HEK293T (cell line): ENCODE measurements around the gene KRTAP10-5.
"Not testable (repeated sequence)": the region's sequence is repeated elsewhere in the genome, so short reads cannot be mapped to it uniquely, and the experiment has no call there.

Experiments used
- CTCF ChIA-PET: fragments of 350-600 bp; formaldehyde crosslinking; extraction: SDS; loops from one replicate; lab custom pipeline; 2021; ENCODE audit warnings: antibody characterized with exemption, inconsistent platforms; lab: Yijun Ruan, JAX
- POLR2A ChIA-PET: fragments of 350-600 bp; formaldehyde crosslinking; extraction: SDS; loops from one replicate; lab custom pipeline; 2020; ENCODE audit warnings: antibody characterized with exemption, inconsistent platforms; lab: Yijun Ruan, JAX
- DNase-seq: peaks from one replicate; pipeline ENCODE4 v3.0.0; 2012; ENCODE audit warnings: mixed read lengths; ENCODE audit errors: extremely low spot score
- ARNT ChIP-seq: fragments of 450-650 bp; IDR thresholded peaks from 2 replicates; pipeline ENCODE4 v1.6.1; 2017; ENCODE audit warnings: mild to moderate bottlenecking
- BHLHE40 ChIP-seq: fragments of 450-650 bp; IDR thresholded peaks from 2 replicates; pipeline ENCODE4 v1.6.1; 2016; ENCODE audit warnings: mild to moderate bottlenecking, moderate library complexity, borderline replicate concordance
- CTBP1 ChIP-seq: fragments of 450-650 bp; IDR thresholded peaks from 2 replicates; pipeline ENCODE4 v1.6.1; 2016; ENCODE audit warnings: borderline replicate concordance
- ELF4 ChIP-seq: fragments of 450-650 bp; IDR thresholded peaks from 2 replicates; pipeline ENCODE4 v1.6.1; 2017; ENCODE audit warnings: antibody characterized with exemption
- FOXA1 ChIP-seq: fragments of 450-650 bp; IDR thresholded peaks from 2 replicates; pipeline ENCODE4 v1.6.1; 2016; ENCODE audit warnings: mild to moderate bottlenecking
- FOXK2 ChIP-seq: fragments of 450-650 bp; IDR thresholded peaks from 2 replicates; pipeline ENCODE4 v1.6.1; 2016; ENCODE audit warnings: mild to moderate bottlenecking
- FOXM1 ChIP-seq: fragments of 450-650 bp; IDR thresholded peaks from 2 replicates; pipeline ENCODE4 v1.6.1; 2017; ENCODE audit warnings: mild to moderate bottlenecking, borderline replicate concordance
- HDGF ChIP-seq: fragments of 450-650 bp; IDR thresholded peaks from 2 replicates; pipeline ENCODE4 v1.6.1; 2017; ENCODE audit warnings: antibody characterized with exemption, borderline replicate concordance
- L3MBTL2 ChIP-seq: fragments of 450-650 bp; conservative IDR thresholded peaks from 2 replicates; pipeline ENCODE4 v1.6.1; 2016; ENCODE audit warnings: mild to moderate bottlenecking
- LEF1 ChIP-seq: fragments of 450-650 bp; IDR thresholded peaks from 2 replicates; pipeline ENCODE4 v1.6.1; 2017; ENCODE audit warnings: mild to moderate bottlenecking, borderline replicate concordance
- NFRKB ChIP-seq: fragments of 450-650 bp; IDR thresholded peaks from 2 replicates; pipeline ENCODE4 v1.6.1; 2016; ENCODE audit warnings: mild to moderate bottlenecking, moderate library complexity
- PKNOX1 ChIP-seq: fragments of 450-650 bp; IDR thresholded peaks from 2 replicates; pipeline ENCODE4 v1.6.1; 2016
- SP1 ChIP-seq: fragments of 450-650 bp; IDR thresholded peaks from 2 replicates; pipeline ENCODE4 v1.6.1; 2017
- SUZ12 ChIP-seq: fragments of 450-650 bp; IDR thresholded peaks from 2 replicates; pipeline ENCODE4 v1.6.1; 2016; ENCODE audit warnings: mild to moderate bottlenecking
- TARDBP ChIP-seq: fragments of 450-650 bp; IDR thresholded peaks from 2 replicates; pipeline ENCODE4 v1.6.1; 2016
- ZNF384 ChIP-seq: fragments of 450-650 bp; IDR thresholded peaks from 2 replicates; pipeline ENCODE4 v1.6.1; 2016

KRTAP10-5 gene

DNA sequence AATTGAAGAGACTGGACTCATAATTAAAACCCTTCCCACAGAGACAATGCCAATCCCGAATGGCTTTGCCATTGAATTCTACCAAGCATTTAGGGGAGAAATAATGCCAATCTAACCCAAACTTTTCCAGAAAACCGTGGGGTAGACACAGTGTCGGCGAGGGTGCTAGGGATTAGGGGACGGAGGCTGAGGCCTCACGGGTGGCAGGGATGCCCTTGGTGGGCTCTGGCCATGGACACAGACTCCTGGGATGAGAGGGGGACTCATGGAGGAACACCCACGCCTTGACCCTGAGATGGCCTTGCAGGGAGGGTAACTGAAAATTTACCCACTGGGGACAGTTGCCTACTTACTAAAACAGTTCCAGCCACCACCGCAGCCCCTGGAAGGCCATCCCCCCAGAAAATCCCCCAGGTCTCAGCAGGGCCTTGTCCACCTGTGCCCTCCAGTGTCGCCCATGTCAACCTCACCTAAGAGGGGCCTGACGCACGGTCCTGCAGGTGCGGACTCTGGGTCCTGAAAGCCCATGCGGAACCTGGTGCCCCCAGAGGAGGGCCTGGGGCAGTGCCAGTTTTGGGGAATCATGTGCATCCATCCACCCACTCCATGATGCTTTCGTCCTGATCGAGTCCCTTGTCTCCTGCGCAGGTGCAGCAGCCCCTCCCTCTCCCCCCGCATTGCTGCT lies 1.9 kb downstream of the KRTAP10-5 start:
- no peak for TF ChIP-seq SP1
- TF ChIP-seq ZNF384: no peak
- no peak for TF ChIP-seq HDGF
- no peak for TF ChIP-seq CTBP1
- TF ChIP-seq TARDBP: no peak
- TF ChIP-seq BHLHE40: no peak
- no peak for TF ChIP-seq FOXA1
- no peak for TF ChIP-seq PKNOX1
- TF ChIP-seq NFRKB: no peak
- no peak for TF ChIP-seq FOXK2
- no peak for TF ChIP-seq ELF4
- no peak for TF ChIP-seq ARNT
- no peak for TF ChIP-seq LEF1
- DNase-seq: no peak
- ChIA-PET POLR2A (no interaction called here), CTCF (no interaction called here)

- ChIA-PET POLR2A (no interaction called here), CTCF (no interaction called here)
- TF ChIP-seq LEF1: no peak
- no peak for TF ChIP-seq ZNF384
- TF ChIP-seq SP1: no peak
- no peak for TF ChIP-seq TARDBP
- TF ChIP-seq PKNOX1: no peak
- TF ChIP-seq SUZ12: no peak
- no peak for TF ChIP-seq FOXA1
- TF ChIP-seq HDGF: no peak
- no peak for TF ChIP-seq ELF4
- TF ChIP-seq BHLHE40: no peak
- no peak for TF ChIP-seq L3MBTL2
- TF ChIP-seq CTBP1: no peak
- no peak for TF ChIP-seq ARNT
- no peak for TF ChIP-seq FOXM1
- TF ChIP-seq NFRKB: no peak
- TF ChIP-seq FOXK2: no peak
- DNase-seq: no peak
These were observed 4.4 kb downstream of the KRTAP10-5 start for GRCh38 chr21:44576025-44576420.

DNA sequence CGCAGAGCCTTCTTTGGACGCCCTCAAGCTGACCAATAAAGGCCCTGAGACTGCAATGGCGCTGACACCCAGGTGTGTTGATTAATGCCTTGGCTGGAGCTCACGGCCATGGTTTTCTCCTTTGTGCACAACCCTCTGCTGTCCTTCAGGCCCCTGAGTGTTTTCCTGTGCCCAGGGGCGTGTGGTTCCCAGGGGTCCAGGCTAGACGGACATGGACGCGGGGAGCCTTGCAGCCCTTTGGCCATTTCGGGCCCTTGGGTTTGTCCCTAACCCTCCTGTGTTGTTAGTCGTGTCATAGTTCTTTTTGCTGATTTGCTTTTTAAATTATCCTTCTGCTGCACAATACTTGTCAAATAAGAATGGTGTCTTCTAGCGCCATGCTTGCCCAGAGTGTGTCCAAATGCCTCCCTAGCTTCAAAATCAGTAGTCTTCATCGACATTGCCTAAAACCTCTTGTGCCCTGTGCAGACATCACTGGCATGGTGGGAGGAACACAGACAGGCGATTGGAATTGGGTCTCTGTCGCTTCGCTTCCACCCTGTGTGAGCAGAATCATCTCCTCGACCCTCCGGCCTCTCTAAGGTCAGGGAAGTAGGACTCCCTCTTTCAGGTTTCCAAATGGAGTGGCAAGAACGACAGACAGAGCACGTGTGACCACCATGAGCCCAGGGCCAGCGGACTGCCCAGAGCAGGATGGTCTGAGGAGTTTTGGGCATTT lies 4.9 kb downstream of the KRTAP10-5 start:
- ChIA-PET POLR2A (no interaction called here), CTCF (no interaction called here)
- TF ChIP-seq BHLHE40 (no peak), PKNOX1 (no peak), FOXK2 (no peak), HDGF (no peak), TARDBP (no peak), FOXA1 (no peak), L3MBTL2 (no peak), NFRKB (no peak)
- DNase-seq: no peak

DNA sequence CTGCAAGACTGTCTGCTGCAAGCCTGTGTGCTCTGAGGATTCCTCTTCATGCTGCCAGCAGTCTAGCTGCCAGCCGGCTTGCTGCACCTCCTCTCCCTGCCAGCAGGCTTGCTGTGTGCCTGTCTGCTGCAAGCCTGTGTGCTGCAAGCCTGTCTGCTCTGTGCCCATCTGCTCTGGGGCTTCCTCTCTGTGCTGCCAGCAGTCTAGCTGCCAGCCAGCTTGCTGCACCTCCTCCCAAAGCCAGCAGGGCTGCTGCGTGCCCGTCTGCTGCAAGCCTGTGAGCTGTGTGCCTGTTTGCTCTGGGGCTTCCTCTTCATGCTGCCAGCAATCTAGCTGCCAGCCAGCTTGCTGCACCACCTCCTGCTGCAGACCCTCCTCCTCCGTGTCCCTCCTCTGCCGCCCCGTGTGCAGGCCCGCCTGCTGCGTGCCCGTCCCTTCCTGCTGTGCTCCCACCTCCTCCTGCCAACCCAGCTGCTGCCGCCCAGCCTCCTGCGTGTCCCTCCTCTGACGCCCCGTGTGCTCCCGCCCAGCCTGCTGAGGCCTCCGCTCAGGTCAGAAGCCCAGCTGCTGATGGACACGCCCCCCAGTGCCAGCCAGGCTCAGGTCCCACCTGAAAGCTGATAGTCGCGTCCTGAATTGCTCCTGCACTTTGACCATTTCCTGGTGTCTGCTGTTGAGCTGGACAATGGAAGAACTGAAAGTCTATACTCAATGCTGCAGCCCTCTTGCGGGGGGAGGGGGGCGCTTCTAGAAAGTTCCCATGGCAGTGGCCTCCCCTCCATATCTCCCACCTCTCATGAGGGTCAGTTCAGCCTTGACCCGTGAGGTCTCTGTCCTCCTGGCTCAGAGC lies 5.7 kb downstream of the KRTAP10-5 start:
- CTCF ChIA-PET: no interaction called here
- DNase-seq: no peak
- TF ChIP-seq ZNF384 (no peak), HDGF (no peak), NFRKB (no peak), LEF1 (no peak), FOXM1 (no peak)
- POLR2A ChIA-PET: no interaction called here

DNA sequence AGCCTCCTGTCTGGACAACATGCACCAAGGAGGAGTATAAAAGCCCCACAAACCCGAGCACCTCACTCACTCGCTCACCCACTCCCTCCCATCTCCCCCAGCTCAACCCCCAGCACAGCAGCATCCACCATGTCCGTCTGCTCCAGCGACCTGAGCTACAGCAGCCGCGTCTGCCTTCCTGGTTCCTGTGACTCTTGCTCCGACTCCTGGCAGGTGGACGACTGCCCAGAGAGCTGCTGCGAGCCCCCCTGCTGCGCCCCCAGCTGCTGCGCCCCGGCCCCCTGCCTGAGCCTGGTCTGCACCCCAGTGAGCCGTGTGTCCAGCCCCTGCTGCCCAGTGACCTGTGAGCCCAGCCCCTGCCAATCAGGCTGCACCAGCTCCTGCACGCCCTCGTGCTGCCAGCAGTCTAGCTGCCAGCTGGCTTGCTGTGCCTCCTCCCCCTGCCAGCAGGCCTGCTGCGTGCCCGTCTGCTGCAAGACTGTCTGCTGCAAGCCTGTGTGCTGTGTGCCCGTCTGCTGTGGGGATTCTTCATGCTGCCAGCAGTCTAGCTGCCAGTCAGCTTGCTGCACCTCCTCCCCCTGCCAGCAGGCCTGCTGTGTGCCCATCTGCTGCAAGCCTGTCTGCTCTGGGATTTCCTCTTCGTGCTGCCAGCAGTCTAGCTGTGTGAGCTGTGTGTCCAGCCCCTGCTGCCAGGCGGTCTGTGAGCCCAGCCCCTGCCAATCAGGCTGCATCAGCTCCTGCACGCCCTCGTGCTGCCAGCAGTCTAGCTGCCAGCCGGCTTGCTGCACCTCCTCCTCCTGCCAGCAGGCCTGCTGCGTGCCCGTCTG lies 6.6 kb downstream of the KRTAP10-5 start, which contains the start of gene KRTAP10-4:
KRTAP10-4 (plus strand) TSS at position 100 of the 827 bp plus-strand sequence; CDS start at position 130, 30 bp downstream.
- DNase-seq, CTCF ChIA-PET, POLR2A ChIA-PET: not testable (repeated sequence)
